Uterus (tissue), 4 donors: ENCODE results near the gene RPS6KC1. TPM values are rescaled to one million over a fixed set of nuclear protein-coding genes. Genes with fewer than 3 reads are reported as not detected.
"Not testable (repeated sequence)": the region's sequence is repeated elsewhere in the genome, so short reads cannot be mapped to it uniquely, and the experiment has no call there.

Experiments
- DNase-seq, 2 donors: peaks; one replicate each; pipeline ENCODE4 v3.0.0-alpha.2; 2019 to 2020
- H3K27ac ChIP-seq, 2 donors: fragments of 200-600 bp; sonication (generic); 1 replicate in 1 of 2; 2 replicates in 1 of 2; pipeline ENCODE4 v1.5.1; 2016 to 2018
- H3K27me3 ChIP-seq, 2 donors: fragments of 200-600 bp; sonication (generic); one replicate each; pipeline ENCODE4 v1.5.1; 2018 to 2019; ENCODE audit warnings: control low read depth in 1 of 2
- H3K36me3 ChIP-seq, 2 donors: fragments of 200-600 bp; sonication (generic); one replicate each; pipeline ENCODE4 v1.5.1; 2019; ENCODE audit warnings: control low read depth in 1 of 2
- H3K4me1 ChIP-seq, 2 donors: fragments of 200-600 bp; sonication (generic); one replicate each; pipeline ENCODE4 v1.5.1; 2018 to 2019; ENCODE audit warnings: control low read depth in 1 of 2
- H3K4me3 ChIP-seq, 2 donors: fragments of 200-600 bp; sonication (generic); 1 replicate in 1 of 2; 2 replicates in 1 of 2; pipeline ENCODE4 v1.5.1; 2018 to 2019; ENCODE audit warnings: mild to moderate bottlenecking in 1 of 2
- H3K9me3 ChIP-seq, 2 donors: fragments of 200-600 bp; sonication (generic); one replicate each; pipeline ENCODE4 v1.5.1; 2019; ENCODE audit warnings: control low read depth in 1 of 2
- CTCF ChIP-seq, 4 experiments: fragments of 200-600 bp in 2 of 4; fragments of 450-650 bp in 2 of 4; sonication (generic) in 2 of 4; IDR thresholded peaks; one replicate each; pipeline ENCODE4 v1.5.1; 2016 to 2019; ENCODE audit warnings: antibody characterized with exemption in 4 of 4, mild to moderate bottlenecking in 2 of 4, moderate library complexity in 1 of 4
- POLR2A ChIP-seq, 2 donors: fragments of 450-650 bp; IDR thresholded peaks; one replicate each; pipeline ENCODE4 v1.6.1; 2016; ENCODE audit warnings: antibody characterized with exemption in 2 of 2, mild to moderate bottlenecking in 1 of 2, moderate library complexity in 1 of 2
- intact Hi-C: fragments of 100-400 bp; cut with DNase I; formaldehyde crosslinking; loops from one replicate; pipeline ENCODE4 v1.15.1; 2023; ENCODE audit warnings: low total_unique reads
- total RNA-seq, 4 donors: library from RNA; depleted of rRNA in 3 of 4; stranded (reverse); fragments of >200 nt in 3 of 4; gene quantifications; one replicate each; pipeline versions ENCODE4 v1.1.0 to v1.2.4, GENCODE V29; 2014 to 2023
- donor health status: DM: yes; HTN: yes; CAD: no.

RPS6KC1 gene
- total RNA-seq, 4 donors from 2014 or later: 9.2 to 64.2 (median 22.3) TPM

- H3K9me3 ChIP-seq: no peaks in the 10 kb centered on the region
- H3K27ac ChIP-seq: peak within 1 kb of the TSS; percentile 92 to 94
- no peaks in the 10 kb centered on the region for H3K36me3 ChIP-seq
- H3K27me3 ChIP-seq: no peaks in the 10 kb centered on the region
- peak within 1 kb of the TSS; percentile 88 to 91 for H3K4me3 ChIP-seq
- H3K4me1 ChIP-seq: peaks cover 0 to 6% of the 10 kb centered on the region in 2 donors
- peak; percentile 95 to 96 for DNase-seq
- peak; percentile 49 to 59 for TF ChIP-seq POLR2A (IDR thresholded peaks at IDR 0.05)
- peak in 2 of 4 experiments; percentile 1 to 5 for TF ChIP-seq CTCF (IDR thresholded peaks at IDR 0.05)
- intact Hi-C loops: no loop called here
Observed at GRCh38 chr1:213015099-213016050, 35.7 kb upstream of the RPS6KC1 start, which contains the start of gene ANGEL2. Gene ANGEL2, minus strand, starts transcription at chr1:213015867. Its CDS starts 196 bp downstream, at chr1:213015671.

- peaks cover 0 to 6% of the 10 kb centered on the region in 2 donors for H3K4me1 ChIP-seq
- H3K36me3 ChIP-seq: no peaks in the 10 kb centered on the region
- no peaks in the 10 kb centered on the region for H3K27me3 ChIP-seq
- no peak overlapping the region for H3K27ac ChIP-seq
- no peaks in the 10 kb centered on the region for H3K9me3 ChIP-seq
- TF ChIP-seq POLR2A (IDR thresholded peaks at IDR 0.05): no peak
- TF ChIP-seq CTCF (IDR thresholded peaks at IDR 0.05): no peak
- H3K4me3 ChIP-seq: no peak overlapping the region
- DNase-seq: no peak
- intact Hi-C loops: no loop called here
Observed at GRCh38 chr1:213017447-213018273, 33.4 kb upstream of the RPS6KC1 start.

GRCh38 chr1:213019450-213019849, 31.6 kb upstream of the RPS6KC1 start:
- Histone ChIP-seq H3K9me3 (no peaks in the 10 kb centered on the region), H3K27ac (no peak overlapping the region), H3K4me1 (peaks cover 0 to 1% of the 10 kb centered on the region in 2 donors), H3K27me3 (no peaks in the 10 kb centered on the region), H3K4me3 (no peak overlapping the region), H3K36me3 (no peaks in the 10 kb centered on the region)
- TF ChIP-seq POLR2A (IDR thresholded peaks at IDR 0.05) (no peak), CTCF (IDR thresholded peaks at IDR 0.05) (no peak)
- intact Hi-C loops: no loop called here
- no peak for DNase-seq

- intact Hi-C loops: no loop called here
Observed at GRCh38 chr1:213020016-213020415, 31.0 kb upstream of the RPS6KC1 start.

GRCh38 chr1:213027024-213027423, 24.0 kb upstream of the RPS6KC1 start:
- H3K4me3 ChIP-seq, H3K4me1 ChIP-seq, H3K36me3 ChIP-seq, H3K27ac ChIP-seq, intact Hi-C loops, H3K27me3 ChIP-seq, DNase-seq, H3K9me3 ChIP-seq: not testable (repeated sequence)

More at GRCh38 chr1:213020016-213020415, 31.0 kb upstream of the RPS6KC1 start:
- H3K27ac ChIP-seq: no peak overlapping the region
- H3K36me3 ChIP-seq: no peaks in the 10 kb centered on the region
- no peak overlapping the region for H3K4me3 ChIP-seq
- H3K27me3 ChIP-seq: no peaks in the 10 kb centered on the region
- no peaks in the 10 kb centered on the region for H3K4me1 ChIP-seq
- DNase-seq: no peak
- H3K9me3 ChIP-seq: no peaks in the 10 kb centered on the region
- TF ChIP-seq POLR2A (IDR thresholded peaks at IDR 0.05) (no peak), CTCF (IDR thresholded peaks at IDR 0.05) (no peak)
